BE2C (cell line): Measurements from ENCODE around the gene ZNF618.

Experiments used
- DNase-seq: peaks from one replicate; pipeline ENCODE4 v3.0.0-alpha.2; 2020
- H3K27me3 ChIP-seq: fragments of 250-450 bp; sonication (Bioruptor Pico); 2 replicates; pipeline ENCODE4 v1.5.1; 2020; ENCODE audit warnings: mild to moderate bottlenecking
- H3K36me3 ChIP-seq: fragments of 250-450 bp; sonication (Bioruptor Pico); 2 replicates; pipeline ENCODE4 v1.5.1; 2020; ENCODE audit warnings: mild to moderate bottlenecking
- H3K4me1 ChIP-seq: fragments of 250-450 bp; sonication (Bioruptor Pico); 2 replicates; pipeline ENCODE4 v1.5.1; 2020
- H3K4me3 ChIP-seq: 2 replicates; pipeline ENCODE4 v1.5.1; 2011; ENCODE audit warnings: low read depth, low read length
- H3K9me3 ChIP-seq: fragments of 250-450 bp; sonication (Bioruptor Pico); 2 replicates; pipeline ENCODE4 v1.5.1; 2020
- TF ChIP-seq, protein P1 (sequence below): IDR thresholded peaks from 2 replicates; pipeline ENCODE4 v1.5.1; 2012; ENCODE audit warnings: mild to moderate bottlenecking, low read depth, low read length

The ZNF618 gene

DNA sequence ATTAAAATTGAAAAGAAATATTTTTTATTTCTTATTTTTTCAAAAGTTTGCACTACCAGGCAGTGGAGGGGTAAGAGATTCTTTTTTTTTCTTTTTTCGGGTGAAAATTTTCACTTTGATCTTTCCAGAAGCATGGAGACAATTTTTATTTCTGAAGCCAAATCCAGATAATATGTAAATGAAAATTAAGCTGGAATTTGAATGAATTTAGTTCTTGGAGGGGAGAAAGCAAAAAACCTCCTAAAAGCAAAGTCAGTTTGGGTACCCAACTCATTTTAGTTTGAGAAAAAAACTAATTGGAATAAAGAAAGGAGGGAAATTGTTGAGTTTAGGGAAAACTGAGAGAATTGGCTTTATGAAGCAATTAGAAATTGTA is 872 bp downstream of the ZNF618 start:
- H3K9me3 ChIP-seq = no peaks in the 10 kb centered on the region
- H3K4me1 ChIP-seq = peaks cover 9% of the 10 kb centered on the region
- H3K4me3 ChIP-seq = peak overlapping the region; percentile 79
- H3K36me3 ChIP-seq = no peaks in the 10 kb centered on the region; the same call in 1 of the 2 replicates
- TF ChIP-seq, protein P1, sequence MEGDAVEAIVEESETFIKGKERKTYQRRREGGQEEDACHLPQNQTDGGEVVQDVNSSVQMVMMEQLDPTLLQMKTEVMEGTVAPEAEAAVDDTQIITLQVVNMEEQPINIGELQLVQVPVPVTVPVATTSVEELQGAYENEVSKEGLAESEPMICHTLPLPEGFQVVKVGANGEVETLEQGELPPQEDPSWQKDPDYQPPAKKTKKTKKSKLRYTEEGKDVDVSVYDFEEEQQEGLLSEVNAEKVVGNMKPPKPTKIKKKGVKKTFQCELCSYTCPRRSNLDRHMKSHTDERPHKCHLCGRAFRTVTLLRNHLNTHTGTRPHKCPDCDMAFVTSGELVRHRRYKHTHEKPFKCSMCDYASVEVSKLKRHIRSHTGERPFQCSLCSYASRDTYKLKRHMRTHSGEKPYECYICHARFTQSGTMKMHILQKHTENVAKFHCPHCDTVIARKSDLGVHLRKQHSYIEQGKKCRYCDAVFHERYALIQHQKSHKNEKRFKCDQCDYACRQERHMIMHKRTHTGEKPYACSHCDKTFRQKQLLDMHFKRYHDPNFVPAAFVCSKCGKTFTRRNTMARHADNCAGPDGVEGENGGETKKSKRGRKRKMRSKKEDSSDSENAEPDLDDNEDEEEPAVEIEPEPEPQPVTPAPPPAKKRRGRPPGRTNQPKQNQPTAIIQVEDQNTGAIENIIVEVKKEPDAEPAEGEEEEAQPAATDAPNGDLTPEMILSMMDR = no peak; the same call in 1 of the 2 replicates
- no peaks in the 10 kb centered on the region for H3K27me3 ChIP-seq
- no peak for DNase-seq

DNA sequence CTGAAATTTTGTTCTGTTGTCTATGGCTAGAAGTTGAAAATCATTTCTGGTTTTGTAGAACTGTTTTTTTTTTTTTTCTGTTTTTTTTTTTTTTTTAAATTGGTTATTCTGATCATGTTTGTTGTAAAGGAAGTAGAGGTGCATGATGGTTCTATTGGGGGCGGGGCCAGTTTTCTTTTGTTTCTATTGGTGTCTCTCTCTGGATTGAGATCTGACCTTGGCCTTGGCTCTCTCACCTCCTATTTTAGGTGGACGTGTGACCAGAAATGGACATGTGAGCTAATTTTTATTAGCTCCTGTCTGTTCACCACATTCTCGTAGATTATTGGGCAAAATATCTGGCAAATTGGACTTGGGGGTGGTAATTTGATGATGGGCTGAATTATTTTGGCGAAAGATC is 3.2 kb downstream of the ZNF618 start:
- H3K4me1 ChIP-seq = peaks cover 14% of the 10 kb centered on the region
- H3K4me3 ChIP-seq = no peak overlapping the region
- TF ChIP-seq, protein P1 = no peak
- H3K9me3 ChIP-seq = no peaks in the 10 kb centered on the region
- H3K36me3 ChIP-seq = no peaks in the 10 kb centered on the region; the same call in 1 of the 2 replicates
- no peaks in the 10 kb centered on the region for H3K27me3 ChIP-seq
- DNase-seq = no peak

DNA sequence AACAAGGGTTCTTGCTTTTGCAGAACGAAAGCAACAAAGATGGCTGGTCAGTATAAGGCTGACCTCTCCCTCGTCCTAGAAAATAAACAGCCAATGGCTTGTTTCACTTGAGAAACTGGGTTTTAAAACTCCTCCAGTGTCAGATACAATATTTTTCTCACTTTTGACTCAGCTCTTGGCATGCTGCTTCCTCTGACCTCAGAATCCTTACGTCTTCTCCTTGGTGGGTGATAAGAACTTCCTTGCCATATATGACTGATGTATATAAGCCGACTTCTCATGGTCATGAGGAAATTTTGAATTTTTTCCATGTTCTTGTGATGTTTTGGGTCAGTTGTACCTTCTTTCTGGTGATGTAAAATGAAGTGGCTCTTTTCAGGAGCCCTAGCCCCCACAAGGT is 3.8 kb downstream of the ZNF618 start:
- Histone ChIP-seq H3K27me3 (no peaks in the 10 kb centered on the region), H3K4me3 (no peak overlapping the region), H3K36me3 (no peaks in the 10 kb centered on the region; the same call in 1 of the 2 replicates), H3K9me3 (no peaks in the 10 kb centered on the region), H3K4me1 (peaks cover 14% of the 10 kb centered on the region)
- TF ChIP-seq, protein P1 = no peak
- no peak for DNase-seq

DNA sequence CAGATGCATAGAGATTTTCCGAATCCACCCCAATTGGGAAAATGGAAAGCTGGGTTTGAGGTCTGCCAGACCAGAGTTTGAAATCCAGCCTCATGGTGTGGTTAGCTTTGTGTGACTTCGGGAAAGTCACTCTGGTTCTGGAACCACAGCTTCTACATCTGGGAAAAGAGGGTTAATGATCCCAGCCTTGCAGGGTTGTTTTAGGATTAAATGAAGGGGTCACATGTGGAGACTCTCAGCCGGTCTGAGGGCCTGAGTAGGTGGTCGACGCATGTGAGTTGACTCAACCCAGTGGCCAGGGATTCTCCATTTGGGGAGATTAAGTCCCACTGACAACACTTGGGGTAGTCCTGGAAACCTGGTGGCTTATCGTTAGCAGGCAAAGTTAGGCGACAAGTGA is 6.1 kb downstream of the ZNF618 start:
- peaks cover 14% of the 10 kb centered on the region for H3K4me1 ChIP-seq
- no peaks in the 10 kb centered on the region for H3K27me3 ChIP-seq
- H3K9me3 ChIP-seq = no peaks in the 10 kb centered on the region
- H3K36me3 ChIP-seq = no peaks in the 10 kb centered on the region; the same call in 1 of the 2 replicates
- TF ChIP-seq, protein P1 = no peak
- no peak overlapping the region for H3K4me3 ChIP-seq
- no peak for DNase-seq

DNA sequence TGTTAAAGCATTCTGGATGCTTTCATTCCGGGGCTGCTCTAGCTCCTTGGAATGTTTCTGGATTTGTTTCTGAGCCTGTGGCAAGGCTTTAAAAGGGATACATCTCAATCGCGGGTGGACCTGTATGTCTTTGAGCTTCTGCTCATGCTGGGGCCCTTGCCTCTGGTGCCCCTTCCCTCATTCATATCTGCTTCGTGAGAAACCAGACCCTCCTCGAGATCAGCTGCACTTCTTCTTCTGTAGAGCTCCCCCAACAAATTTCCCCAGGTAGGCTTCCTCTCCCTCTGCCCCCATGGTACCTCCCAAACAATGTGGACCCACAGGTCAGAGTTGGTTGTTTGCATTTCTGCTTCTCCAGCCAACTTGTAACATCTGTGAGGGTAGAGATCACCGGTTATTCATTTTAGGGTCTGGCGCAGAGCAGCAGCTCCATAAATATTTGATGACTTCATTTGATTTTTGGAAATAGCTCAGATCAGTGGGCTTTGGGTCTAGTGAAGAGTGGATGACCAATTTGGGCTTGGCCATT is 6.6 kb downstream of the ZNF618 start:
- Histone ChIP-seq H3K4me3 (no peak overlapping the region), H3K4me1 (peaks cover 12% of the 10 kb centered on the region), H3K27me3 (no peaks in the 10 kb centered on the region), H3K36me3 (no peaks in the 10 kb centered on the region; the same call in 1 of the 2 replicates), H3K9me3 (no peaks in the 10 kb centered on the region)
- TF ChIP-seq, protein P1 = no peak
- DNase-seq = no peak

DNA sequence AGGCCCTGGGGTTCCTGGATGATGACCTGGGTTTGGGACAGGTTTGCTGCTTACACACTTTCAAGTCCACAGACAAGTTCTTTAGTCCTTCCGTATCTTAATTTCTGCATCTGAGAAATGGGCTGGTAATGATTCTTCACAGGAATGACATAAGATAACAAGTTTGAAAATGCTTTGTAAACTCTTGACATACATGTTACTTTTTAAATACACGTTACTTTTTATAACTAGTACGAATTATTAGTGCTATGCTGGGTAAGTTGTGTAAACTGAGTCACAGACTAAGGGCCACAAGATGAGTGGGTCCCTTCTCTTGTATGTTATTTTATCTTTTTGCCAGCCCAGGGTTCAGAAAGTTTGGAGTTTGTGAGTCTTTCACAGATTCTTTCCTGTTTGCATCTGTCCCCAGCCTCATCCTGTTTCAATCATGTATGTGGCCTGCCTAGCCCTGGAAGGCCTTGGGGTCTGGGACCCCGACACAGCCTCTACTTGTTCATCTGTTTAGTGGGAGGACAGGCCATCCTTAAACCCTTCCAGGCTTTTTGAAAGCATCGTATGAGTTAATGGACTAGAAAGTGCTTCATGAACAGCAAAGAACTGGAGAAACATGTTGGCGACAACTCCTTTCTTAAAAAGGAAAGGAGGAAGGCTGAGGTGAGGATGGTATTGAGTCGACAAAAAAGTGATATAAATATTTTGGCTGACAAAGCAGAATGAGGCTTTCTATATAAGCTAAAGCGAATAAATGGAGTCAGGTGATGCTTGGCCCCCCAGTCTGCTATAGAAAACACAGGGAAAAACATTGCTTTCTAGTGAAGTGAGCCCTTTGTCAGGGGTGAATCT is 9.3 kb downstream of the ZNF618 start:
- Histone ChIP-seq H3K27me3 (no peaks in the 10 kb centered on the region), H3K36me3 (peaks cover 2% of the 10 kb centered on the region), H3K4me3 (no peak overlapping the region), H3K9me3 (peaks cover 2% of the 10 kb centered on the region; the same call in 1 of the 2 replicates), H3K4me1 (peaks cover 10% of the 10 kb centered on the region)
- DNase-seq = no peak
- TF ChIP-seq, protein P1 = no peak
